HepG2 (cell line): ENCODE results near the gene SRSF2. TPM values are rescaled to one million over a fixed set of nuclear protein-coding genes. Genes with fewer than 3 reads are reported as not detected.
A peak's percentile ranks its signal among the peaks of the same experiment; 100 is the strongest.

Experiments
- EHMT2 ChIP-seq: fragments of 200-600 bp; sonication (generic); IDR thresholded peaks from 2 replicates; pipeline ENCODE4 v1.7.0; 2017; ENCODE audit warnings: antibody characterized with exemption, low read depth, low read length, borderline replicate concordance
- FUBP1 ChIP-seq: sonication (generic); formaldehyde crosslinking; IDR thresholded peaks from 2 replicates; pipeline ENCODE4 v1.5.1; 2020; ENCODE audit warnings: missing genetic modification reagents, mild to moderate bottlenecking, borderline replicate concordance
- HDAC2 ChIP-seq: sonication (generic); formaldehyde crosslinking; IDR thresholded peaks from 2 replicates; pipeline ENCODE4 v1.4.0; 2020; ENCODE audit warnings: missing genetic modification reagents
- HNRNPK ChIP-seq: fragments of 200-400 bp; formaldehyde crosslinking; IDR thresholded peaks from 2 replicates; pipeline ENCODE4 v1.6.1; 2018; ENCODE audit warnings: low read length, low read depth, moderate library complexity, mild to moderate bottlenecking; ENCODE audit not compliant: poor library complexity, severe bottlenecking
- MTERF4 ChIP-seq: sonication (generic); formaldehyde crosslinking; IDR thresholded peaks from 2 replicates; pipeline ENCODE4 v1.8.0; 2023; ENCODE audit warnings: mild to moderate bottlenecking, missing genetic modification reagents
- PRMT3 ChIP-seq: sonication (generic); formaldehyde crosslinking; IDR thresholded peaks from 2 replicates; pipeline ENCODE4 v1.8.1; 2022; ENCODE audit warnings: low read depth, mild to moderate bottlenecking, moderate library complexity, missing genetic modification reagents, borderline replicate concordance
- STAT6 ChIP-seq: sonication (generic); formaldehyde crosslinking; IDR thresholded peaks from 2 replicates; pipeline ENCODE4 v1.4.0; 2020; ENCODE audit warnings: missing genetic modification reagents, mild to moderate bottlenecking, borderline replicate concordance
- U2AF1 ChIP-seq: fragments of 200-400 bp; formaldehyde crosslinking; optimal IDR thresholded peaks from 2 replicates; pipeline ENCODE3; 2017; ENCODE audit warnings: mild to moderate bottlenecking, low read depth, low read length
- ZIK1 ChIP-seq: sonication (generic); formaldehyde crosslinking; IDR thresholded peaks from 2 replicates; pipeline ENCODE4 v1.5.0; 2020; ENCODE audit warnings: mild to moderate bottlenecking, low read depth, missing genetic modification reagents, borderline replicate concordance
- ZMYM2 ChIP-seq: sonication (generic); formaldehyde crosslinking; IDR thresholded peaks from 2 replicates; pipeline ENCODE4 v1.8.0; 2022; ENCODE audit warnings: mild to moderate bottlenecking, missing genetic modification reagents
- ZNF207 ChIP-seq: fragments of 450-650 bp; IDR thresholded peaks from 2 replicates; pipeline ENCODE4 v1.6.1; 2016; ENCODE audit warnings: antibody characterized with exemption, borderline replicate concordance
- polyA plus RNA-seq, 8 experiments: library from polyadenylated mRNA; depleted of rRNA in 3 of 8; stranded (reverse) in 7 of 8; unstranded in 1 of 8; fragments of >200 nt; fragmentation: Illumina TruSeq in 4 of 8; extraction: Trizol in 4 of 8; gene quantifications; 2 replicates each; pipeline versions ENCODE4 v1.2.1 to v1.2.3, GENCODE V29; 2011 to 2016; ENCODE audit warnings: low read depth in 4 of 8, missing spikeins in 1 of 8, mixed read lengths in 1 of 8; ENCODE audit not compliant: insufficient read depth in 1 of 8
- total RNA-seq, 5 experiments: library from RNA; depleted of rRNA; stranded (reverse); fragments of >200 nt; fragmentation: Illumina TruSeq; extraction: Trizol; gene quantifications; 2 replicates each; pipeline ENCODE4 v1.2.3, GENCODE V29; 2016; ENCODE audit warnings: low read depth in 1 of 5
- TF ChIP-seq, protein P1 (sequence below): sonication (generic); formaldehyde crosslinking; IDR thresholded peaks from 2 replicates; pipeline ENCODE4 v1.4.0; 2020; ENCODE audit warnings: mild to moderate bottlenecking, missing genetic modification reagents
- TF ChIP-seq, protein P2 (sequence below): IDR thresholded peaks from 2 replicates; pipeline ENCODE4 v1.6.1; 2016; ENCODE audit warnings: missing genetic modification reagents, missing compliant biosample characterization

The SRSF2 gene
- total and polyA plus RNA-seq, 2 of the 13 experiments (the other 11 are each of a cell fraction or from before 2014, with no cell fraction given): 306 to 319 TPM

DNA sequence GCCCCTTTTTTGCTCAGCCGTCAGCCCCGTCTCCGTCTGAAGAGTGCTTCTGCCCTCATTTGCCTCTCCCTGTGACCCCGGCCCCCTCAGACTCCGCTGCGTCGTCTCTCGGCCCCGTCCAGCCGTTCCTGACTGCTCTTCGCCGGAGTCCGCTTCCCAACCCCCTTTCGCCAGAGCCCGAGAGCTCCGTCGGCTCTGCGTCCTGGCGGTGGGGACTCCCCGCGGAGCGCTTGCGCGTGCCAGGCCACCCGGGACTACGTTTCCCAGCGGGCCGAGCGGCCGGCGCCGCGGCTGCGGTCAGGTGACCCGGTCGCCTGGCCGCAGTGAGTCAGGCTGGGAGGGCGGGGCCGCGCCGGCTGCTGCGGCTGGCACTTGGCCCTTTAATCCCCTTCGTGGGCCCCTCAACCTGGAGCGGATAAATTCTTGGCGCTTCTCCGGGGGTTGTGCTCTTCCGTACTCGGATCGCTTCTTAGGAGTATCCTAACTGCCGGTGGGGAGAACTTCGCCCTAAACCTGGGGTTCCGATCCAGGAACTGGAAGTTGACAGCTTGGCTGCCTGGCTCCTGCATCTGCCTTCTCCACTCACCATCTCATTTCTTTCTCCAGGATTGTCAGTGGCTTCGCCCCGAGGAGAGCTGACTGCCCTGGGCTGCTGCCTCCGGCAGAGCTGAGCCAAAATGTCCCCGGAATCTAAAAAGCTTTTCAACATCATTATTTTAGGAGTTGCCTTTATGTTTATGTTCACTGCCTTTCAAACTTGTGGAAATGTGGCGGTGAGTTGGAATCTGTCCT lies 741 bp upstream of the SRSF2 start, which contains the start of gene MFSD11 (continued):
- TF ChIP-seq HDAC2 (CRISPR knock-in tag): no peak; the same call in none of the 2 replicates
- TF ChIP-seq ZIK1 (CRISPR knock-in tag): no peak
- peak; percentile 87 for TF ChIP-seq HNRNPK
- TF ChIP-seq, protein P1, sequence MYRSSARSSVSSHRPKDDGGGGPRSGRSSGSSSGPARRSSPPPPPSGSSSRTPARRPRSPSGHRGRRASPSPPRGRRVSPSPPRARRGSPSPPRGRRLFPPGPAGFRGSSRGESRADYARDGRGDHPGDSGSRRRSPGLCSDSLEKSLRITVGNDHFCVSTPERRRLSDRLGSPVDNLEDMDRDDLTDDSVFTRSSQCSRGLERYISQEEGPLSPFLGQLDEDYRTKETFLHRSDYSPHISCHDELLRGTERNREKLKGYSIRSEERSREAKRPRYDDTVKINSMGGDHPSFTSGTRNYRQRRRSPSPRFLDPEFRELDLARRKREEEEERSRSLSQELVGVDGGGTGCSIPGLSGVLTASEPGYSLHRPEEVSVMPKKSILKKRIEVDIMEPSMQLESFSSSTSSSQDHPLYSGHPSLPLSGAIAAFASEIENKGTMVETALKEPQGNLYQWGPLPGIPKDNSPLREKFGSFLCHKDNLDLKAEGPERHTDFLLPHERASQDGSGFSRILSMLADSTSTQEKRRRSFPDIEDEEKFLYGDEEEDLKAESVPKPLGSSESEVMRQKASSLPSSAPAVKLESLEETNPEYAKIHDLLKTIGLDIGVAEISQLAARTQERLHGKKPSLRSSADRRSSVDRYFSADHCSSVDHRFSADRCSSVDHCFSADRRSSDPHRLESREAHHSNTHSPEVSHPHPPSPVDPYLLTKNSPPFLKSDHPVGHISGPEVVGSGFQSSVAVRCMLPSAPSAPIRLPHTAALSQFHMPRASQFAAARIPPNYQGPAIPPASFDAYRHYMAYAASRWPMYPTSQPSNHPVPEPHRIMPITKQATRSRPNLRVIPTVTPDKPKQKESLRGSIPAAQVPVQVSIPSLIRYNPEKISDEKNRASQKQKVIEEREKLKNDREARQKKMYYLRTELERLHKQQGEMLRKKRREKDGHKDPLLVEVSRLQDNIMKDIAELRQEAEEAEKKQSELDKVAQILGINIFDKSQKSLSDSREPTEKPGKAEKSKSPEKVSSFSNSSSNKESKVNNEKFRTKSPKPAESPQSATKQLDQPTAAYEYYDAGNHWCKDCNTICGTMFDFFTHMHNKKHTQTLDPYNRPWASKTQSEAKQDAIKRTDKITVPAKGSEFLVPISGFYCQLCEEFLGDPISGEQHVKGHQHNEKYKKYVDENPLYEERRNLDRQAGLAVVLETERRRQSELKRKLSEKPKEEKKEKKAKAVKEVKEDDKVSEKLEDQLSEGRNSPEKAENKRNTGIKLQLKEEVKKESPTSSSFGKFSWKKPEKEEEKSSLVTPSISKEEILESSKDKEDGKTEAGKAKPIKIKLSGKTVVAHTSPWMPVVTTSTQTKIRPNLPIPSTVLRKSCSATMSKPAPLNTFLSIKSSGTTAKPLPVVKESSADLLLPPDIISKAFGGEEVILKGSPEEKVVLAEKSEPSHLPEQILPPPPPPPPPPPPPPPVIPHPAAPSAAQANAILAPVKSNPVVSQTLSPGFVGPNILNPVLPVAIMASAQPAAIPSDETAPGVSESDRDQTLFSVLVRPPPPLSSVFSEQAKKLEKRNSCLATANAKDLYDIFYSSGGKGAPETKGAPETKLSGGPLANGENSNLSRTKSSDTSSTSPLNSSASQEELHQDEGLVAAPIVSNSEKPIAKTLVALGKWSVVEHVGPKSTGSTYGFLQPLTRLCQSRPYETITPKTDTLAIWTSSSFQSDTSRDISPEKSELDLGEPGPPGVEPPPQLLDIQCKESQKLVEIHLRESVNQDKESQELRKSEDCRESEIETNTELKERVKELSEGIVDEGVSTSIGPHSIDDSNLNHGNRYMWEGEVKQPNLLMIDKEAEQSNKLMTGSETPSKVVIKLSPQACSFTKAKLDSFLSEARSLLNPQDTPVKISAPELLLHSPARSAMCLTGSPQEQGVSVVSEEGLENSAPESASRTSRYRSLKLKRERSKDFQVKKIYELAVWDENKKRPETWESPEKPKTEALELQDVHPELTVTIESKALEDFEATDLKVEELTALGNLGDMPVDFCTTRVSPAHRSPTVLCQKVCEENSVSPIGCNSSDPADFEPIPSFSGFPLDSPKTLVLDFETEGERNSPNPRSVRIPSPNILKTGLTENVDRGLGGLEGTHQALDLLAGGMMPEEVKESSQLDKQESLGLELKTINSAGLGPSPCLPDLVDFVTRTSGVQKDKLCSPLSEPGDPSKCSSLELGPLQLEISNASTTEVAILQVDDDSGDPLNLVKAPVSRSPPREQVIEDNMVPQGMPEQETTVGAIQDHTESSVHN (CRISPR knock-in tag): peak; percentile 49; the same call in 1 of the 2 replicates
- TF ChIP-seq, protein P2, sequence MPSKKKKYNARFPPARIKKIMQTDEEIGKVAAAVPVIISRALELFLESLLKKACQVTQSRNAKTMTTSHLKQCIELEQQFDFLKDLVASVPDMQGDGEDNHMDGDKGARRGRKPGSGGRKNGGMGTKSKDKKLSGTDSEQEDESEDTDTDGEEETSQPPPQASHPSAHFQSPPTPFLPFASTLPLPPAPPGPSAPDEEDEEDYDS (CRISPR knock-in tag): no peak
- peak; percentile 20 for TF ChIP-seq U2AF1
- peak; percentile 95 for TF ChIP-seq STAT6 (CRISPR knock-in tag)
- TF ChIP-seq ZMYM2 (CRISPR knock-in tag): no peak
- no peak for TF ChIP-seq EHMT2
- TF ChIP-seq FUBP1 (CRISPR knock-in tag): 0 out of 2 replicates have a peak, but pooled peaks have one; percentile 24
- no peak for TF ChIP-seq PRMT3 (CRISPR knock-in tag)
- TF ChIP-seq MTERF4 (CRISPR knock-in tag): peak; percentile 93
- no peak for TF ChIP-seq ZNF207
